NT2/D1 (cell line): ENCODE results near the gene ARAP3.

Source experiments
- SUZ12 ChIP-seq: IDR thresholded peaks from 2 replicates; pipeline ENCODE4 v1.6.1; 2011; ENCODE audit not compliant: insufficient read length, insufficient read depth; ENCODE audit errors: extremely low read depth
- YY1 ChIP-seq: IDR thresholded peaks from 2 replicates; pipeline ENCODE4 v1.6.1; 2011; ENCODE audit not compliant: insufficient read length, insufficient read depth
- ZNF274 ChIP-seq: IDR thresholded peaks from 2 replicates; pipeline ENCODE4 v1.6.1; 2011; ENCODE audit warnings: mild to moderate bottlenecking, low read depth, low read length

GRCh38 chr5:141729387-141730006, 47.5 kb upstream of the ARAP3 start:
- no peak for TF ChIP-seq ZNF274
- TF ChIP-seq SUZ12 = no peak
- no peak for TF ChIP-seq YY1
